HEK293T (cell line): ENCODE data around the gene MAFG.

Experiments used
- CTCF ChIA-PET: fragments of 350-600 bp; formaldehyde crosslinking; extraction: SDS; loops from one replicate; lab custom pipeline; 2021; ENCODE audit warnings: antibody characterized with exemption, inconsistent platforms; lab: Yijun Ruan, JAX
- POLR2A ChIA-PET: fragments of 350-600 bp; formaldehyde crosslinking; extraction: SDS; loops from one replicate; lab custom pipeline; 2020; ENCODE audit warnings: antibody characterized with exemption, inconsistent platforms; lab: Yijun Ruan, JAX
- DNase-seq: peaks from one replicate; pipeline ENCODE4 v3.0.0; 2012; ENCODE audit warnings: mixed read lengths; ENCODE audit errors: extremely low spot score
- ARNT ChIP-seq: fragments of 450-650 bp; IDR thresholded peaks from 2 replicates; pipeline ENCODE4 v1.6.1; 2017; ENCODE audit warnings: mild to moderate bottlenecking
- BHLHE40 ChIP-seq: fragments of 450-650 bp; IDR thresholded peaks from 2 replicates; pipeline ENCODE4 v1.6.1; 2016; ENCODE audit warnings: mild to moderate bottlenecking, moderate library complexity, borderline replicate concordance
- CTBP1 ChIP-seq: fragments of 450-650 bp; IDR thresholded peaks from 2 replicates; pipeline ENCODE4 v1.6.1; 2016; ENCODE audit warnings: borderline replicate concordance
- ELF4 ChIP-seq: fragments of 450-650 bp; IDR thresholded peaks from 2 replicates; pipeline ENCODE4 v1.6.1; 2017; ENCODE audit warnings: antibody characterized with exemption
- FOXA1 ChIP-seq: fragments of 450-650 bp; IDR thresholded peaks from 2 replicates; pipeline ENCODE4 v1.6.1; 2016; ENCODE audit warnings: mild to moderate bottlenecking
- FOXK2 ChIP-seq: fragments of 450-650 bp; IDR thresholded peaks from 2 replicates; pipeline ENCODE4 v1.6.1; 2016; ENCODE audit warnings: mild to moderate bottlenecking
- FOXM1 ChIP-seq: fragments of 450-650 bp; IDR thresholded peaks from 2 replicates; pipeline ENCODE4 v1.6.1; 2017; ENCODE audit warnings: mild to moderate bottlenecking, borderline replicate concordance
- HDGF ChIP-seq: fragments of 450-650 bp; IDR thresholded peaks from 2 replicates; pipeline ENCODE4 v1.6.1; 2017; ENCODE audit warnings: antibody characterized with exemption, borderline replicate concordance
- L3MBTL2 ChIP-seq: fragments of 450-650 bp; conservative IDR thresholded peaks from 2 replicates; pipeline ENCODE4 v1.6.1; 2016; ENCODE audit warnings: mild to moderate bottlenecking
- LEF1 ChIP-seq: fragments of 450-650 bp; IDR thresholded peaks from 2 replicates; pipeline ENCODE4 v1.6.1; 2017; ENCODE audit warnings: mild to moderate bottlenecking, borderline replicate concordance
- NFRKB ChIP-seq: fragments of 450-650 bp; IDR thresholded peaks from 2 replicates; pipeline ENCODE4 v1.6.1; 2016; ENCODE audit warnings: mild to moderate bottlenecking, moderate library complexity
- PKNOX1 ChIP-seq: fragments of 450-650 bp; IDR thresholded peaks from 2 replicates; pipeline ENCODE4 v1.6.1; 2016
- SP1 ChIP-seq: fragments of 450-650 bp; IDR thresholded peaks from 2 replicates; pipeline ENCODE4 v1.6.1; 2017
- SUZ12 ChIP-seq: fragments of 450-650 bp; IDR thresholded peaks from 2 replicates; pipeline ENCODE4 v1.6.1; 2016; ENCODE audit warnings: mild to moderate bottlenecking
- TARDBP ChIP-seq: fragments of 450-650 bp; IDR thresholded peaks from 2 replicates; pipeline ENCODE4 v1.6.1; 2016
- ZNF384 ChIP-seq: fragments of 450-650 bp; IDR thresholded peaks from 2 replicates; pipeline ENCODE4 v1.6.1; 2016

MAFG gene

GRCh38 chr17:81888105-81888987 is 39.2 kb downstream of the MAFG start:
- no peak for DNase-seq
- POLR2A ChIA-PET: interaction anchor here (0.8 kb wide), 1 partner anchor 21 kb away, joined by 3 read pairs; no protein-coding TSS in a partner anchor
- TF ChIP-seq FOXA1: no peak
- TF ChIP-seq PKNOX1: no peak
- no peak for TF ChIP-seq ARNT
- TF ChIP-seq NFRKB: no peak
- TF ChIP-seq HDGF: no peak
- no peak for TF ChIP-seq L3MBTL2
- CTCF ChIA-PET: no interaction called here

GRCh38 chr17:81885869-81886548 is 41.5 kb downstream of the MAFG start:
- ChIA-PET POLR2A (interaction anchor here (2.4 to 3.8 kb wide), 2 partner anchors 13 to 16 kb away, joined by 10 to 30 read pairs; partner anchors contain the start of gene ARHGDIA), CTCF (no interaction called here)
- no peak for DNase-seq
- TF ChIP-seq ELF4 (no peak), ZNF384 (no peak), NFRKB (no peak), TARDBP (no peak), FOXK2 (no peak), SP1 (no peak), ARNT (no peak), LEF1 (no peak), CTBP1 (no peak), FOXM1 (no peak), L3MBTL2 (no peak), SUZ12 (no peak), PKNOX1 (no peak), BHLHE40 (no peak), HDGF (no peak), FOXA1 (no peak)

GRCh38 chr17:81885454-81885853 is 42.1 kb downstream of the MAFG start:
- DNase-seq: no peak
- ChIA-PET CTCF (interaction anchor here (0.7 kb wide), 1 partner anchor 20 kb away, joined by 3 read pairs; no protein-coding TSS in a partner anchor), POLR2A (interaction anchor here (2.4 to 3.8 kb wide), 2 partner anchors 12 to 15 kb away, joined by 10 to 30 read pairs; partner anchors contain the start of gene ARHGDIA)
- no peak for TF ChIP-seq ZNF384

GRCh38 chr17:81884968-81885367 is 42.6 kb downstream of the MAFG start:
- TF ChIP-seq LEF1 (no peak), PKNOX1 (no peak), L3MBTL2 (no peak), FOXM1 (no peak), BHLHE40 (no peak), SP1 (no peak), NFRKB (no peak), FOXK2 (no peak), ELF4 (no peak), CTBP1 (no peak), FOXA1 (no peak), SUZ12 (no peak), ZNF384 (no peak), HDGF (no peak), ARNT (no peak), TARDBP (no peak)
- no peak for DNase-seq
- ChIA-PET CTCF (interaction anchor here (0.7 kb wide), 1 partner anchor 21 kb away, joined by 3 read pairs; no protein-coding TSS in a partner anchor), POLR2A (interaction anchor here (1.3 to 3.8 kb wide), 3 partner anchors 12 to 15 kb away, joined by 5 to 30 read pairs (median 10); partner anchors contain the start of gene ARHGDIA)

- DNase-seq: no peak
- CTCF ChIA-PET: interaction anchor here (0.7 kb wide), 1 partner anchor 21 kb away, joined by 3 read pairs; no protein-coding TSS in a partner anchor
- TF ChIP-seq BHLHE40 (no peak), FOXA1 (no peak), SP1 (no peak), ZNF384 (no peak), ARNT (no peak), PKNOX1 (no peak), CTBP1 (no peak), TARDBP (no peak), FOXM1 (no peak), LEF1 (no peak), FOXK2 (no peak), HDGF (no peak), L3MBTL2 (no peak)
- POLR2A ChIA-PET: interaction anchor here (1.3 to 3.8 kb wide), 2 partner anchors 11 to 12 kb away, joined by 5 to 30 read pairs; no protein-coding TSS in a partner anchor
These were observed 43.0 kb downstream of the MAFG start for GRCh38 chr17:81884520-81884919.
